ENCODE results near the gene ZMYND8.

DNA sequence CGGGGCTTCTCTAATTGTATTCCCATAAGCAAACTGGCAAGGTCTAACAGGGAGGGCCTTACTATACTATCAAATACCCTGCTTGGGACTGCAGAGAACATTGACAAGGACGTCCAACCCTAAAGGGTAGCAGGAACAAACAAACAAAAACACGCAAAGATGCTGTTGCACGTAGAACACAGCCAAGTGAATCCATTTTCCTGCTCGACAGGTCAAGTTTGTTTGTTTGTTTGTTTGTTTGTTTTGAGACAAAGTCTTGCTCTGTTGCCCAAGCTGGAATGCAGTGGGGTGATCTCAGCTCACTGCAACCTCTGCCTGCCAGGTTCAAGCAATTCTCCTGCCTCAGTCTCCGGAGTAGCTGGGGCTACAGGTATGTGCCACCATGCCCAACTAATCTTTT is 91.3 kb downstream of the ZMYND8 start:
- TF ChIP-seq, protein P1, sequence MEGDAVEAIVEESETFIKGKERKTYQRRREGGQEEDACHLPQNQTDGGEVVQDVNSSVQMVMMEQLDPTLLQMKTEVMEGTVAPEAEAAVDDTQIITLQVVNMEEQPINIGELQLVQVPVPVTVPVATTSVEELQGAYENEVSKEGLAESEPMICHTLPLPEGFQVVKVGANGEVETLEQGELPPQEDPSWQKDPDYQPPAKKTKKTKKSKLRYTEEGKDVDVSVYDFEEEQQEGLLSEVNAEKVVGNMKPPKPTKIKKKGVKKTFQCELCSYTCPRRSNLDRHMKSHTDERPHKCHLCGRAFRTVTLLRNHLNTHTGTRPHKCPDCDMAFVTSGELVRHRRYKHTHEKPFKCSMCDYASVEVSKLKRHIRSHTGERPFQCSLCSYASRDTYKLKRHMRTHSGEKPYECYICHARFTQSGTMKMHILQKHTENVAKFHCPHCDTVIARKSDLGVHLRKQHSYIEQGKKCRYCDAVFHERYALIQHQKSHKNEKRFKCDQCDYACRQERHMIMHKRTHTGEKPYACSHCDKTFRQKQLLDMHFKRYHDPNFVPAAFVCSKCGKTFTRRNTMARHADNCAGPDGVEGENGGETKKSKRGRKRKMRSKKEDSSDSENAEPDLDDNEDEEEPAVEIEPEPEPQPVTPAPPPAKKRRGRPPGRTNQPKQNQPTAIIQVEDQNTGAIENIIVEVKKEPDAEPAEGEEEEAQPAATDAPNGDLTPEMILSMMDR (IDR thresholded peaks at IDR 0.05; ENCODE audit: low read length) = no peak
- TF ChIP-seq EZH2 (IDR thresholded peaks at IDR 0.05; ENCODE audit: borderline replicate concordance, low read length) = no peak

Measured in OCI-LY1 (cell line).